PC-9 (cell line): ENCODE data around the gene MR1. TPM values are rescaled to one million over a fixed set of nuclear protein-coding genes. Genes with fewer than 3 reads are reported as not detected.

ENCODE experiments used
- BruUV-seq: library from RNA; stranded (reverse); fragments of 400-500 nt; replicated peaks from 2 replicates; lab custom pipeline; 2021; lab: Mats Ljungman, UMichigan
- CTCF ChIA-PET: fragments of 300-600 bp; sonication (Branson Sonifier 250); formaldehyde crosslinking; loops from one replicate; lab custom pipeline; 2022; ENCODE audit warnings: antibody characterized with exemption; lab: Charles Lee
- POLR2A ChIA-PET: fragments of 300-600 bp; sonication (Branson Sonifier 250); formaldehyde crosslinking; loops from one replicate; lab custom pipeline; 2022; ENCODE audit warnings: antibody characterized with exemption; ENCODE audit not compliant: unreplicated experiment; lab: Charles Lee
- DNase-seq, 2 experiments: peaks; one replicate each; pipeline versions ENCODE4 v3.0.0 to v3.0.0-alpha.2; 2015 to 2022; ENCODE audit warnings: mixed read lengths in 1 of 2
- H2AFZ ChIP-seq: fragments of 200-600 bp; sonication (generic); 2 replicates; pipeline ENCODE4 v1.8.1; 2017; ENCODE audit warnings: antibody characterized with exemption
- H3F3A ChIP-seq: fragments of 200-600 bp; sonication (generic); 2 replicates; pipeline ENCODE4 v1.8.1; 2017; ENCODE audit warnings: antibody characterized with exemption, mild to moderate bottlenecking, low read depth; ENCODE audit not compliant: insufficient read depth
- H3K27ac ChIP-seq: fragments of 200-600 bp; sonication (generic); 2 replicates; pipeline ENCODE4 v1.6.1; 2016; ENCODE audit warnings: mixed run types
- H3K27me3 ChIP-seq: fragments of 200-600 bp; sonication (generic); 2 replicates; pipeline ENCODE4 v1.6.1; 2016; ENCODE audit warnings: low read depth, mixed run types; ENCODE audit not compliant: insufficient read depth
- H3K36me3 ChIP-seq: fragments of 200-600 bp; sonication (generic); 2 replicates; pipeline ENCODE4 v1.6.1; 2016; ENCODE audit warnings: low read depth, mixed run types
- H3K4me1 ChIP-seq: fragments of 200-600 bp; sonication (generic); replicated peaks from 2 replicates; pipeline ENCODE4 v1.6.1; 2016; ENCODE audit warnings: mixed run types; ENCODE audit not compliant: insufficient read depth
- H3K4me2 ChIP-seq: fragments of 200-600 bp; sonication (generic); 2 replicates; pipeline ENCODE4 v1.6.1; 2017; ENCODE audit warnings: mixed run types
- H3K4me3 ChIP-seq: fragments of 200-600 bp; sonication (generic); 2 replicates; pipeline ENCODE4 v1.6.1; 2016; ENCODE audit warnings: mixed run types
- H3K79me2 ChIP-seq: fragments of 200-600 bp; sonication (generic); 2 replicates; pipeline ENCODE4 v1.6.1; 2017; ENCODE audit warnings: low read depth, mixed run types
- H3K9me2 ChIP-seq: fragments of 200-600 bp; sonication (generic); 2 replicates; pipeline ENCODE4 v1.8.1; 2017; ENCODE audit warnings: mild to moderate bottlenecking; ENCODE audit not compliant: insufficient read depth
- H3K9me3 ChIP-seq: fragments of 200-600 bp; sonication (generic); 2 replicates; pipeline ENCODE4 v1.8.1; 2016; ENCODE audit warnings: low read depth; ENCODE audit not compliant: insufficient read depth
- H4K20me1 ChIP-seq: fragments of 200-600 bp; sonication (generic); 2 replicates; pipeline ENCODE4 v1.8.1; 2017; ENCODE audit not compliant: insufficient read depth
- EZH2 ChIP-seq: fragments of 200-600 bp; sonication (generic); IDR thresholded peaks from 2 replicates; pipeline ENCODE4 v1.8.0; 2017; ENCODE audit warnings: antibody characterized with exemption, low read depth
- intact Hi-C: fragments of 100-400 bp; cut with micrococcal nuclease; formaldehyde crosslinking; loops from one replicate; pipeline ENCODE4 v1.10.0; 2022; ENCODE audit not compliant: unreplicated experiment
- total RNA-seq: library from RNA; stranded (reverse); gene quantifications from 2 replicates; pipeline ENCODE4 v1.2.3, GENCODE V29; 2021
- TF ChIP-seq, protein P1 (sequence below): fragments of 200-600 bp; sonication (generic); conservative IDR thresholded peaks from 2 replicates; pipeline ENCODE4 v1.6.1; 2017; ENCODE audit warnings: mixed run types, antibody characterized with exemption, mild to moderate bottlenecking, moderate library complexity

The MR1 gene
- total RNA-seq, 1 experiment from 2014 or later: 15.5 TPM

DNA sequence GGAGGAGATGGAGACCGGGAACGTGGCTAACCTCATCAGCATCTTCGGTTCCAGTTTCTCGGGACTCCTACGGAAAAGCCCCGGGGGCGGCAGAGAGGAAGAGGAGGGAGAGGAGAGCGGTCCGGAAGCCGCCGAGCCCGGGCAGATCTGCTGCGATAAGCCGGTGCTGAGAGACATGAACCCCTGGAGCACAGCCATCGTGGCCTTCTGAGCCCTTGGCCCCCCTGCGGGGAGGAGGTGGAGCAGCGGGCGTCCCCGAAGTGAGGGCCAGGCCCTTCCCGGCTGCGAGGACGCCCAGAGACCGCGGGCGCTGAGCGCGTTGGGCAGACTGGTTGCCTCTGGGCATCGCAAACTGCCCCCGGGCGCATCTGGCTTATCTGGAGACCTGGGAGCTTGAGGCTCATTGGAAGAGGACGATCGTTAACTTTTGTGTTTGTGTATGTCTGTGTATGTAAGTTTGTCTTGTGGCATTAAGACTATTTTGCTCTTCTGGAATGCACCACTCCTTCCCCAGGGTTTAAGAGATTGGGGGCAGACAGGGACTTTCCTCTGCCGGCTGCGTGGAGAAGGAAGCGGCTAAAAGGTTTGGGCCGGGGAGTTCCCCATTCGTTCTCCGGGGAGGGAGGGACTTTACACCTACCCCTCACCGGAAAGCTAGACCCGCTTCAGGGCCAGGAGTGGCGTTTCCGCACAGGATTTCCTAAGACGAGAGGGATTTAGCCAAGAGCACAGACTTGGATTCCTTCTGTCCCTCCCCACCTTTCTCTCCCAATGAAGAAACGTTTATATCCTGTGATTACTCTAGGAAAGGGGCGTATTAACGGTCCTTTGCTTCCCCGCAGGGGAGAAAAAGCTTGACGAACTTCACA lies 56.1 kb downstream of the MR1 start:
- Histone ChIP-seq H2AFZ (no peak overlapping the region), H3K79me2 (peaks cover 74% of the 10 kb centered on the region)

DNA sequence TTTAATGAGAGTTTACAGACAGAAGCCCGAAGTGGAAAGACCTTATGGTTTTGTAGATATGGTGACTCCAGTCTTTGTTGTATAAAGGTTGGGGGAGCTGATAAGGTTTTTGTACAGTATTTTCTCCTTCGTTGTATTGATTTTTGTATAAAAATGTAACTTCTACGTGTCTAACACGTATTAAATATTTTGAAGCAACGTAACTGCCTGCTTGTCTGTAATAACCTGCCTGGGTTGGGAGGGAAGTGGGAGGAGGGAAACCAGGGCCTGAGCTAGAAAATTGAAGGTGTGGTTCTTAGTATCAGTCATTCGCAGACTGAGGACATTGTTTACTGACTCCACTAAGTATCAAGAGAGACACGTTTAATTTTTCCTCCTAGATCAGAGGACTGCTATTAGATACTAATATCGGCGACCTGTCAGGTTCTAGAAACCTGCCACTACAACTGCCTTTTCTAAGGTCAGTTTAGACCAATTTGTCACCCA lies 56.9 kb downstream of the MR1 start:
- peaks cover 55% of the 10 kb centered on the region for H4K20me1 ChIP-seq
- H3K9me3 ChIP-seq: no peaks in the 10 kb centered on the region
- H3F3A ChIP-seq: peaks cover 65% of the 10 kb centered on the region
- H3K4me2 ChIP-seq: peak overlapping the region; percentile 99
- TF ChIP-seq, protein P1, sequence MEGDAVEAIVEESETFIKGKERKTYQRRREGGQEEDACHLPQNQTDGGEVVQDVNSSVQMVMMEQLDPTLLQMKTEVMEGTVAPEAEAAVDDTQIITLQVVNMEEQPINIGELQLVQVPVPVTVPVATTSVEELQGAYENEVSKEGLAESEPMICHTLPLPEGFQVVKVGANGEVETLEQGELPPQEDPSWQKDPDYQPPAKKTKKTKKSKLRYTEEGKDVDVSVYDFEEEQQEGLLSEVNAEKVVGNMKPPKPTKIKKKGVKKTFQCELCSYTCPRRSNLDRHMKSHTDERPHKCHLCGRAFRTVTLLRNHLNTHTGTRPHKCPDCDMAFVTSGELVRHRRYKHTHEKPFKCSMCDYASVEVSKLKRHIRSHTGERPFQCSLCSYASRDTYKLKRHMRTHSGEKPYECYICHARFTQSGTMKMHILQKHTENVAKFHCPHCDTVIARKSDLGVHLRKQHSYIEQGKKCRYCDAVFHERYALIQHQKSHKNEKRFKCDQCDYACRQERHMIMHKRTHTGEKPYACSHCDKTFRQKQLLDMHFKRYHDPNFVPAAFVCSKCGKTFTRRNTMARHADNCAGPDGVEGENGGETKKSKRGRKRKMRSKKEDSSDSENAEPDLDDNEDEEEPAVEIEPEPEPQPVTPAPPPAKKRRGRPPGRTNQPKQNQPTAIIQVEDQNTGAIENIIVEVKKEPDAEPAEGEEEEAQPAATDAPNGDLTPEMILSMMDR: no peak
- TF ChIP-seq EZH2: no peak
- H3K79me2 ChIP-seq: peaks cover 82% of the 10 kb centered on the region
- peak overlapping the region; percentile 92 for H3K27ac ChIP-seq
- peaks cover 56% of the 10 kb centered on the region for H3K4me1 ChIP-seq
- CTCF ChIA-PET: interaction anchor here (0.6 to 1.3 kb wide), 2 partner anchors 14 to 51 kb away, joined by 3 to 11 read pairs; no protein-coding TSS in a partner anchor
- H2AFZ ChIP-seq: no peak overlapping the region
- DNase-seq: peak in 1 of 2 experiments; percentile 60
- POLR2A ChIA-PET: interaction anchor here (0.6 to 1.2 kb wide), 8 partner anchors 14 to 80 kb away, joined by 3 to 10 read pairs (median 4); partner anchors contain the start of gene MR1
- BruUV-seq: no TSS peak
- H3K36me3 ChIP-seq: peaks cover 52% of the 10 kb centered on the region
- no peaks in the 10 kb centered on the region for H3K27me3 ChIP-seq
- H3K4me3 ChIP-seq: peak overlapping the region; percentile 91
- no peaks in the 10 kb centered on the region for H3K9me2 ChIP-seq
- intact Hi-C loops: loop anchor here (1.0 to 5.0 kb wide), 2 partner anchors 11 to 208 kb away; no protein-coding TSS in a partner anchor

More for the DNA sequence above, 56.1 kb downstream of the MR1 start:
- TF ChIP-seq, protein P1: no peak
- no peak for TF ChIP-seq EZH2
- Histone ChIP-seq H3K27me3 (no peaks in the 10 kb centered on the region), H3K36me3 (peaks cover 50% of the 10 kb centered on the region), H3K27ac (peak overlapping the region; percentile 92), H3F3A (peaks cover 59% of the 10 kb centered on the region), H3K4me2 (peak overlapping the region; percentile 99), H3K9me3 (no peaks in the 10 kb centered on the region), H3K4me3 (peak overlapping the region; percentile 91), H3K4me1 (peaks cover 53% of the 10 kb centered on the region), H3K9me2 (no peaks in the 10 kb centered on the region), H4K20me1 (peaks cover 53% of the 10 kb centered on the region)
- peak; percentile 59 to 62 for DNase-seq
- POLR2A ChIA-PET: interaction anchor here (0.6 to 1.2 kb wide), 5 partner anchors 10 to 56 kb away, joined by 3 to 10 read pairs (median 5); partner anchors contain the start of gene MR1
- intact Hi-C loops: loop anchor here (1.0 to 5.0 kb wide), 2 partner anchors 11 to 208 kb away; no protein-coding TSS in a partner anchor
- no TSS peak for BruUV-seq
- CTCF ChIA-PET: interaction anchor here (0.6 to 1.3 kb wide), 2 partner anchors 15 to 52 kb away, joined by 3 to 11 read pairs; no protein-coding TSS in a partner anchor
